ENCODE measurements around the gene ZNF451.

Gene ZNF451

GRCh38 chr6:57137350-57137749 lies 47.4 kb downstream of the ZNF451 start:
- TF ChIP-seq CTCF (IDR thresholded peaks at IDR 0.05; ENCODE audit: low read depth, low read length), result no peak
- Histone ChIP-seq H3K4me3 (ENCODE audit: low read depth, low read length) (no peak overlapping the region), H3K27me3 (ENCODE audit: insufficient read depth, low read depth, severe bottlenecking) (no peaks in the 10 kb centered on the region), H3K9me3 (ENCODE audit: severe bottlenecking) (no peaks in the 10 kb centered on the region), H3K36me3 (peaks cover 61% of the 10 kb centered on the region), H3K27ac (no peak overlapping the region)
- DNase-seq, result no peak

- Histone ChIP-seq H3K27me3 (ENCODE audit: insufficient read depth, low read depth, severe bottlenecking) (no peaks in the 10 kb centered on the region), H3K9me3 (ENCODE audit: severe bottlenecking) (no peaks in the 10 kb centered on the region), H3K27ac (no peak overlapping the region), H3K4me3 (ENCODE audit: low read depth, low read length) (no peak overlapping the region), H3K36me3 (peaks cover 62% of the 10 kb centered on the region)
- no peak for DNase-seq
- TF ChIP-seq CTCF (IDR thresholded peaks at IDR 0.05; ENCODE audit: low read depth, low read length), result no peak
These were observed 48.0 kb downstream of the ZNF451 start for GRCh38 chr6:57138026-57138425.

GRCh38 chr6:57141451-57142177 lies 51.6 kb downstream of the ZNF451 start:
- no peak for TF ChIP-seq CTCF (IDR thresholded peaks at IDR 0.05; ENCODE audit: low read depth, low read length)

GRCh38 chr6:57142178-57142525 lies 52.2 kb downstream of the ZNF451 start:
- H3K36me3 ChIP-seq, result peaks cover 47% of the 10 kb centered on the region
- no peak for DNase-seq
- H3K27ac ChIP-seq, result no peak overlapping the region
- no peak for TF ChIP-seq CTCF (IDR thresholded peaks at IDR 0.05; ENCODE audit: low read depth, low read length)
- H3K4me3 ChIP-seq (ENCODE audit: low read depth, low read length), result no peak overlapping the region
- no peaks in the 10 kb centered on the region for H3K27me3 ChIP-seq (ENCODE audit: insufficient read depth, low read depth, severe bottlenecking)
- no peaks in the 10 kb centered on the region for H3K9me3 ChIP-seq (ENCODE audit: severe bottlenecking)

More at GRCh38 chr6:57141451-57142177, 51.6 kb downstream of the ZNF451 start:
- DNase-seq, result no peak
- H3K36me3 ChIP-seq, result peaks cover 46% of the 10 kb centered on the region
- H3K27ac ChIP-seq, result no peak overlapping the region
- H3K27me3 ChIP-seq (ENCODE audit: insufficient read depth, low read depth, severe bottlenecking), result no peaks in the 10 kb centered on the region
- no peaks in the 10 kb centered on the region for H3K9me3 ChIP-seq (ENCODE audit: severe bottlenecking)
- H3K4me3 ChIP-seq (ENCODE audit: low read depth, low read length), result no peak overlapping the region

GRCh38 chr6:57143690-57144089 lies 53.7 kb downstream of the ZNF451 start:
- Histone ChIP-seq H3K9me3 (ENCODE audit: severe bottlenecking) (no peaks in the 10 kb centered on the region), H3K27ac (no peak overlapping the region), H3K4me3 (ENCODE audit: low read depth, low read length) (no peak overlapping the region), H3K27me3 (ENCODE audit: insufficient read depth, low read depth, severe bottlenecking) (no peaks in the 10 kb centered on the region), H3K36me3 (peaks cover 56% of the 10 kb centered on the region)
- no peak for DNase-seq
- TF ChIP-seq CTCF (IDR thresholded peaks at IDR 0.05; ENCODE audit: low read depth, low read length), result no peak

GRCh38 chr6:57147401-57147800 lies 57.4 kb downstream of the ZNF451 start:
- no peaks in the 10 kb centered on the region for H3K9me3 ChIP-seq (ENCODE audit: severe bottlenecking)
- DNase-seq, result no peak
- no peak overlapping the region for H3K27ac ChIP-seq
- H3K36me3 ChIP-seq, result peaks cover 62% of the 10 kb centered on the region
- H3K4me3 ChIP-seq (ENCODE audit: low read depth, low read length), result no peak overlapping the region
- TF ChIP-seq CTCF (IDR thresholded peaks at IDR 0.05; ENCODE audit: low read depth, low read length), result no peak
- H3K27me3 ChIP-seq (ENCODE audit: insufficient read depth, low read depth, severe bottlenecking), result no peaks in the 10 kb centered on the region

Measured in WERI-Rb-1 (cell line).